GM12801 (cell line): ENCODE data around the gene INF2.
A peak's percentile ranks its signal among the peaks of the same experiment; 100 is the strongest.

Experiments used
- TF ChIP-seq, protein P1 (sequence below): IDR thresholded peaks from one replicate; pipeline ENCODE4 v1.5.1; 2011; ENCODE audit warnings: control low read depth; ENCODE audit not compliant: insufficient read length; ENCODE audit errors: extremely low read depth

Gene INF2

DNA sequence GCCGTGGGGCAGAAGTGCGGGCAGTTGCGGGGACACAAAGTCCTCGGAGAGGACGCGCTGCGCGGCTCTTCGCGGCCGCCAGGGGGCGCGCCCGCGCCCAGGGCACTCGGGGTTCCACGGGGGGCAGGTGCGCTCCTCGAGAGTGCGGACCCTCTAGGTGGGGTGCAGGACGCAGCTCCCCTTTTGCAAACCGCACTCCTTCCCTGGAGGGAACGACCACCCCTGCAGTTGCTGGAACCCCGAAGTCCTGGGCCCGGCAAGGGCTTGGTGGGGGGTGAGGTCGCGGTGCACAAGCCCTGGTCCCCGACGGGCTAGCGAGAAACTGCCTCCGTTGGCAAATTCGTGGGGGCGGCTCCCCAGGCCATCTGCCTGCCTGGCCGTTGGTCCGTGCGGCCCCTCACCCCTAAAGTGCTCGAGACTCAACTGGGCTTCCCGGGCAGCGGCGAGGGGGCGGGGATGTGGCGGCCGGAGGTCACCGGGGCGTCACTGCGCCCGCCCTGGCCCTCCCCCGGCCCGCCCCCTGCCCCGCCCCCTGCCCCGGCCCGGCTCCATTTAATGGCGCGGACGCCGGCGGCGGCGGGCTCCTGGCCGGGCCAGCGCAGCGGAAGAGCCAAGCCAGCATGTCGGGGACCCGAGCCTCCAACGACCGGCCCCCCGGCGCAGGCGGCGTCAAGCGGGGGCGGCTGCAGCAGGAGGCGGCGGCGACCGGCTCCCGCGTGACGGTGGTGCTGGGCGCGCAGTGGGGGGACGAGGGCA is 34.4 kb downstream of the INF2 start, which contains the start of gene ADSS1:
Gene ADSS1, plus strand, starts transcription at position 579 of the 756 bp plus-strand sequence. Its CDS starts 42 bp downstream, at position 621.
- TF ChIP-seq, protein P1, sequence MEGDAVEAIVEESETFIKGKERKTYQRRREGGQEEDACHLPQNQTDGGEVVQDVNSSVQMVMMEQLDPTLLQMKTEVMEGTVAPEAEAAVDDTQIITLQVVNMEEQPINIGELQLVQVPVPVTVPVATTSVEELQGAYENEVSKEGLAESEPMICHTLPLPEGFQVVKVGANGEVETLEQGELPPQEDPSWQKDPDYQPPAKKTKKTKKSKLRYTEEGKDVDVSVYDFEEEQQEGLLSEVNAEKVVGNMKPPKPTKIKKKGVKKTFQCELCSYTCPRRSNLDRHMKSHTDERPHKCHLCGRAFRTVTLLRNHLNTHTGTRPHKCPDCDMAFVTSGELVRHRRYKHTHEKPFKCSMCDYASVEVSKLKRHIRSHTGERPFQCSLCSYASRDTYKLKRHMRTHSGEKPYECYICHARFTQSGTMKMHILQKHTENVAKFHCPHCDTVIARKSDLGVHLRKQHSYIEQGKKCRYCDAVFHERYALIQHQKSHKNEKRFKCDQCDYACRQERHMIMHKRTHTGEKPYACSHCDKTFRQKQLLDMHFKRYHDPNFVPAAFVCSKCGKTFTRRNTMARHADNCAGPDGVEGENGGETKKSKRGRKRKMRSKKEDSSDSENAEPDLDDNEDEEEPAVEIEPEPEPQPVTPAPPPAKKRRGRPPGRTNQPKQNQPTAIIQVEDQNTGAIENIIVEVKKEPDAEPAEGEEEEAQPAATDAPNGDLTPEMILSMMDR: peak; percentile 4

DNA sequence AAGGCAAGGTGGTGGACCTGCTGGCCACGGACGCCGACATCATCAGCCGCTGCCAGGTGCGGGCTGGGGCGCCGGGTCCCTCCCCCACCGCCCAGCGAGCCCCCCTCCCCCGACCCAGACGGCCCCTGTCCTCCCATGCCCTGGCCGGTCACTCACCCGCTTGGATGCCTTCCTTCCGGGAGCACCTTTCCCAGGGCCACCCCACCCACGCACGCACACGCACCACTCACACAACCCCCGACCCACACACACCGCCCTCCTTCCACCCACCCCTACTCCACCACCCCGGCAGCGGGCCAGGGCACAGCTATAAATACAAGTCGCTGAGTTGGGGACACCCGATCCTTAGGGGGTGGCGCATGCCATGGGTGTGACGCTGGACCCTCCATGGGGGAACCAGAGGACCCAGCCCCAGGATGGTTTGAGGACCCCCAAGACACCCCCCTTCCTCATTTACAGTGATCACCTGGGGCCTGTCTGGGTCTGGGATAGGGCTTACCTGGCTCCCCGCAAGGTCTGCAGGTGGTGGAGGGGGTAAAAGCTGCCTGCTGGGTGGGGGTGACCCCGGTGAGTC is 35.1 kb downstream of the INF2 start:
- TF ChIP-seq, protein P1: no peak

DNA sequence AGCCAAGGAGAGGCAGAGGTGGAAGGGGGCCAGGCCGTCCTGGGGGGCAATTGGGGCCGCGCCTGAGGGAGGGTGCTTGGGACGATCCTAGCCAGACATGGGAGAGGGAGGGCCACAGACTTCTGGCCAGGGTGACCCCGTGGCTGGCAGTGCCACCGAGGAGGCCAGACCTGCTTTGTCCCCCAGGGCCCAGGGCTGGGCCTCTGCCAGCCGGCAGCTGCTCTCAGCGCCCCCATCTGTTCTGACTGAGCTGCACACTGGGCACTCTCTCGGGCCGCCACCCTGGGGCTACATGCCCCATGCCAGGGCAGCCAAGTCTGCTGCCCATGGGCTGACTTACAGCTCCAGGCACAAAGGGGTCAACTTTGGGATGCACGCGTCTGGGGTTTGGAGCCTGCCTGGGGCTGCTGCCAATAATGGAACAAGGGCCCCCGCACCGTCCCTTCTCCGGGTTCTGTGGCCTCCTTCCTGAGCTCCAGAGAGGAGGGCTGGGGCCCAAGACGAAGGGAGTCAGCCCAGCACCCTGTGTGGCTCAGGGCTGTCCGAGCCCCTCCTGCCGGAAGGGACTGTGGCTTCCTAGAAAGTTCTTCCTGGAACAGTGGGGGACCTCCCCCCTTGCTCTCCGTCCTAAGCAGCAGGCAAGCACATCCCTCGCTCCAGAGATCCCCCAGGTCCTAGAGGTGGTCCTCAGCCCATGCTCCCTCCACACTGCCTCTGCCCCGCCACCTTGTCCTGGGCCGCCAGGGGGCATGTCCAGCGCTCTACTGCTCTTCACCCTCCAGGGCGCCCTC is 35.8 kb downstream of the INF2 start:
- TF ChIP-seq, protein P1: no peak

DNA sequence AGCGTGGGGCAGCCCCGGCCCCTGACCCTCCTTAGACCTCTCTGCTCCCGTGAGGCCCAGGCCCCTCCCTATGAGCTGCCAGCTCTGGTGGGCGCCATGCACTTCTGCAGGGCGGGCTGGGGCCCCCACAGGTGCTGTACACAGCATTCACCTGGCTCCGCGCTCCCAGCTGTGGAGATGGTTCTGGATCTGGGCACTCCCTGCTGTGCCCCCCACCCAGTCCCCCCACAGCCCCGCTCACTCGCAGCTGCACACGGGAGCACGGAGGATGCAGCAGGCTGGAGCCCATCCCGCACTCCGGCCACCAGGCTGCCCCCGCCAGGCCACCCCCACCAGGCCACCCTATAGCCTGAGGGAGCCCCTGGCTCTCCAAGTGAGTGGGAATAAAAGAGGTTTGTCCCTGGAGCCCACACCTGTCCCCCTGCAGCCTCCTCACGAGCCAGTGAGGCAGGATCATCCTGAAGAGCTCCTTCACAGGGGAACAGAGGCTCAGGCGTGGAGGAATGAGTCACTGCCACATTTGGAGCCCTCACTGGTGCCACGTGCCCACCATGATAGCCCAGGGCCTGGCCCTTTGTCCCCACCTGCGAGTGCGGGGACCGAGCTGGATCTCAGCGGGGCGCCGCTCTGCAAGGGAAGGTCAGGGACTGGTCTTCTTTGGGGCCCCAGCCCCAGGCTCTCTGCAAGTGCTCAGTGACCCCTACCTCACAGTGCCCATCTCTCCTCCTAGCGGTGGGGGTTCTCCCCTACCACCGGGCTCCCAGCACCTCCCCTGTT is 36.5 kb downstream of the INF2 start:
- TF ChIP-seq, protein P1: no peak

DNA sequence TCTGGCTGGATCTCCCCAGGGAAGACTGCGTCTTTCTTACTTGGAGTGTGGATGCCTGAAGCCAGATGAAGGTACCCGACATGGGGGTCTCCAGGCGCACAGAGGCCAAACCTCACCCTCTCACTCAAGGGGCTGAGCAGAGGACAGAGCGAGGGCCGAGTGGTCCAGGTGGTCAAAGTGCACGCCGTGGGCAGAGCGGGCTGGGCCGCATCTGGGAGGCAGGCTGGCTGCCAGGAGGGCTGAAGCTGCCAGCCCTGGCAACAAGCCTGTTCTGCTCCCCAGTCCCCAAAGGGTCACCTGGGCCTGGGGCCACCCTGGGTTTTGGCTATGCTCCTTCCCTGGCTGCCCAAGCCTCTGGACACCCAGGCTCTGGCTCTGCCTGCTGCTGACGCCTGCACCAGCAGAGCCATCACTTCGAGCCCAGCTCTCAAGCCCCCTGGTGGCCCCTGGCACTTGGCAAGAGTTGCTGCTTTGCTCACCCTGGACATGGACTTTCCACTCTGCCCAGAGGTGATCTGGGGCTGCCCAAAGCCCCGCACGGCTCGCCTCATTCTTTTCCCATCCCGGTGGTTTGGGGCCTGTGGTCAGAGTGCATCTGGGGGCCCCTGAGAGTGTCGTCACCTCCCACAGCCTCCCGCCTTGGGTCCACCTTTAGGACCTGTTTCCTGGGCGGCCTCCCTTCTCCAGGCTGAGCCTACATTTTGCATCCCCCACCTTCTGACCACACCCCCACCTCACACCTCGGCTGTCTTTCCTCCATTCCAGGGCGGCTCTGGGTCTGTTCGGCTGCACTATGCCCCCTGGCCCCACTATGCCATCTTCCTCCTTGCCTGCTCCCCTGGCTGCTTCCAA is 37.4 kb downstream of the INF2 start:
- TF ChIP-seq, protein P1: no peak

DNA sequence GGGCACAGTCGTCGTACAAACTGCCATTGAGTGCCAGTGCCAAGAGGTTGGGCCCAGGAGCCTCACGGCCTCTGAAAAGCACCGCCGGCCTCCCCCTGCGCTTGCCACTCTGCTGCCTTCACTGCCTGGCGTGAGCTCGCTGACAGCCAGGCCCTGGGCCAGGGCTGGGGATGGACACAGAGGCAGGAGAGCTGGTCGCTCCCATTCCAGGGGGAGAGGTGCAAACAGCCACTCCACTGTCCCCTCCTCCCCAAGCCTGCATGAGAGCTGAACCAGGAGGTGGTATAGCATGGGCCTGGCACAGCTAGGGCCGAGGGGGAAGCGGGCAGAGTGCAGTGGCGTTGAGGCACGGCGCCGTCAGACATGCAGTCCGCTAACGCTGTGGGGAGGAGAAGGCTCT is 39.2 kb downstream of the INF2 start:
- TF ChIP-seq, protein P1: no peak
